ENCODE results near the gene BCL7C. TPM values are rescaled to one million over a fixed set of nuclear protein-coding genes. Genes with fewer than 3 reads are reported as not detected.

The BCL7C gene
- total and polyA plus RNA-seq, 2 of the 8 experiments (the other 6 are each of a cell fraction or from before 2014, with no cell fraction given), result 8.6 to 17.2 TPM

- TF ChIP-seq CHD7 (IDR thresholded peaks at IDR 0.05; ENCODE audit: insufficient replicate concordance, low read length) (no peak), EZH2 (IDR thresholded peaks at IDR 0.05; ENCODE audit: low read depth, low read length, severe bottlenecking) (no peak), NANOG (IDR thresholded peaks at IDR 0.05; ENCODE audit: insufficient read depth, low read depth, low read length, poor library complexity, severe bottlenecking) (no peak), FOSL1 (IDR thresholded peaks at IDR 0.05; ENCODE audit: insufficient read depth, low read depth, low read length) (no peak), RAD21 (IDR thresholded peaks at IDR 0.05 in 1 of 2, conservative IDR thresholded peaks at IDR 0.05 in 1 of 2; ENCODE audit: low read depth in 2 of 2, low read length in 2 of 2) (peak; percentile 28 to 29; a peak in 2 of 4 replicates), CTCF (IDR thresholded peaks at IDR 0.05; ENCODE audit: control extremely low read depth in 1 of 3, insufficient read depth in 1 of 3, low read depth in 1 of 3, low read length in 3 of 3) (peak in 2 of 3 experiments; percentile 23 to 40; a peak in 2 of 4 replicates)
Measured at GRCh38 chr16:30867747-30868146, 26.1 kb downstream of the BCL7C start (continued).
